Stimulated activated CD8-positive, alpha-beta memory T cell treated with anti-CD3 and anti-CD28 coated beads, Interleukin-15, amount 100 ng/mL, for 24 hours (primary cell): ENCODE data around the gene SLC16A12.

Source experiments
- DNase-seq: peaks from one replicate; pipeline ENCODE4 v3.0.0-alpha.2; 2020; ENCODE audit warnings: low read depth

Gene SLC16A12

GRCh38 chr10:89535171-89536012, at the start of gene SLC16A12:
TSS of gene SLC16A12 (minus strand) at chr10:89535594. CDS start at chr10:89462578, 73,016 bp downstream.
- no peak for DNase-seq

DNA sequence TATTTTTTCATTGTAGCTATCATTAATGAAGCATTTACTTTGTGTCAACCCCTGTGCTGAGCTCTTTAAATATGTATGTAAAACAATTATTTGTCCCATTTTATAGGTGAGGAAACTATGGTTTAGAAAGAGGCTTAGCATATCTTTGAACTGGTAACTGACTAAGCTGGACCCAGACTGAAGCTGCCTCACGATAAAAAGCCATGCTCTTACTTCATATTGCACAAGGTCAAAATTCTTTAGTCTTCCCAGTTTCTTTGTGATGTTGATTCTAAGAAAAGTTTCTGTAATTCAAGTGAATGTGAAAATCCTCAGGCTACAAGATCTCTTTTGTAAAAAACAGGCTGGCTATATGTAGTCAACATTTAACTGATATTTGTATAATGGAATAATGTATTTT, 46.6 kb upstream of the SLC16A12 start:
- no peak for DNase-seq

- no peak for DNase-seq
Observed at GRCh38 chr10:89580243-89580642, 44.8 kb upstream of the SLC16A12 start.

DNA sequence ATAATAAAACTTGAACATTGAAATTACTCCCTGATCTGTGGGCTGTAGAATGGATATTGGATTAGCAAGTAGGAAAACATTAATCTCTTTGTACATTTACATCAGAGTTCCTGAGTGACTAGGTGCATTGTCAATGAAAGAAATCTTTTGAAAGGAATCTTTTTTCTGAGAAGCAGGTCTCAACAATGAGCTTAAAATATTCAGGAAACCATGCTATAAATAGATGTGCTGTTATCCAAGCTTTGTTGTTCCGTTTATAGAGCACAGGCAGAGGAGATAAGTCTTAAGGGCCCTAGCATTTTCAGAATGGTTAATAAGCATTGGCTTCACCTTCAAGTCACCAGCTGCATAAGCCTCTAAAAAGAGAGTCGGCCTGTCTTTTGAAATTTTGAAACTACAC, 41.3 kb upstream of the SLC16A12 start:
- DNase-seq: no peak

DNA sequence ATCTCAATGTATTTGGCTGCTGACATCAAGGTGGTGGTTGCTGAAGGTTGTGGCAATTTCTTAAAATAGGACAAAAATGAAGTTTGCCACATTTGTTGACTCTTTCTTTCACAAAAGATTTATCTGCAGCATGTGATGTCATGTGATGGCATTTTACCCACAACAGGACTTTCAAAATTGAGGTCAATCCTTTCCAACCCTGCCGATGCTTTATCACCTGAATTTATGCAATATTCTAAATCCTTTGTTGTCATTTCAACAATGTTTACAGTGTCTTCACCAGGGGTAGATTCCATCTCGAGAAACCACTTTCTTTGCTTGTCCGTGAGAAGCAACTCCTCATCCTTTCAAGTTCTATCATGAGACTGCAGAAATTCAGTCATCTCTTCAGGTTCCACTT, 40.6 kb upstream of the SLC16A12 start:
- DNase-seq: no peak

GRCh38 chr10:89575031-89575430, 39.6 kb upstream of the SLC16A12 start:
- DNase-seq: no peak

GRCh38 chr10:89574368-89574767, 39.0 kb upstream of the SLC16A12 start:
- DNase-seq: no peak

DNA sequence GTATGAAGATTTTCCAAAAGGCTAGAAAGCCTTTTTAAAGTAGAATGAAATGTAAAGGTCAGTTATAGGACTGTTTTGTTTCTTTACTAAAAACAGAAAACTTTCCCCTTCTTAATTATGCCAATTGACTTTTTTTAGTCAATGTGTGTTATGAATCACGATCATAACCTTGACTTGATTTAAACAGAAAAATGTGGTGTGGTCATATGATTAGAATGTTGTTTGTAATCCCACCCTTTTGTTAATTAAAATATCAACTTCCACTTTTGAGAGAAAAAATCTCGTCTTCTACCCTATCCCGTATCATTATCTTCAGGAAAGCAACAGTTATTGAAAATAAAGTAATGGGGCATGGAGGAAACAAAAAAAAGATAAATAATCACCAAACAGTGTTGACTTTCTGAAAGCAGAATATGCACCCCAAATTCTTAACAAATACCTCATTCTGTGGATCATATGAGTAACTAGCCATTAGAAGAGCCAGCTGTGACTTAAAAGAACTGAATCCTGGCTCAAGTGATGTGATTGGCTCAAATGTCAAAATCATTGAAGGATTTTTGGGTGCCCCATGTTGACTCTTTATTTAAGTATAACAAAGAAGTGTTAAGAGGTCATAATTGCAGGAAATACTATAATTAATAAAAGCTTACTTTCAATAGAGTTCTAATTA, 32.3 kb upstream of the SLC16A12 start:
- DNase-seq: no peak

DNA sequence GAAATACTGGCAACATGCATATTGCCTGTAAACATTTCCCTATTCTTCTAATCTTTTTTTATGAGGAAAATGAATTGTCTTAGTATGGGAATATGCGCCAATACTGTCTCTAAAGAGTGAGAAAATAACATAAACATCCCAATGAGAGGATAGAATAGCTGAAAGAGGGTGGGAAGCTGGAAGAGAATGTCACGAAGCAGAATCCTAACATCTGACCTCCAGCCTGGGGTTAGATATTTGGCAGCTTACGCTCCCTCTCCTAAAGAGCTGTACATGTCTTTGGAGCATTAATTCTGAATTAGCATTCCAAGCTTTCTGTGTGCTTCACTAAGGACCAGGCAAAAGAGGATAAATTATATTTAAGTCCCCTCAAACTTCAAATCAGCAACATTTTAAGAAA, 31.6 kb upstream of the SLC16A12 start:
- no peak for DNase-seq

GRCh38 chr10:89566095-89566950, 30.9 kb upstream of the SLC16A12 start:
- DNase-seq: no peak

DNA sequence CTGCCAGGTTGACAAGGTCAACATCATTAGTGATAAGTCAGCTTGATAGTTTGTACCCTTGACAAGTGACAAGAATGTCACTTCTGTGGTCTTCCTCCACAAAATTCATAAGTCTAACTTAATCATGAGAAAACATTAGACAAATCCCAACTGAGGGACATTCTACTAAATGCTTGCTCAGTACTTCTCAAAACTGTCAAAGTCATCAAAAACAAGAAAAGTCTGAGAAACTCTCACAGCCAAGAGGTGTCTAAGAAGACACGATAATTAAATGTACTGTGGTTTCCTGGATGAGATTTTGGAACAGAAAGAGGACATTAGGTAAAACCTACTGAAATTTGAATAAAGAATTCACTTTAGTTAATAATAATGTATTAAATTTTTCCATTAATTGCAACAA, 29.8 kb upstream of the SLC16A12 start:
- DNase-seq: no peak

GRCh38 chr10:89563861-89564478, 28.6 kb upstream of the SLC16A12 start:
- no peak for DNase-seq

DNA sequence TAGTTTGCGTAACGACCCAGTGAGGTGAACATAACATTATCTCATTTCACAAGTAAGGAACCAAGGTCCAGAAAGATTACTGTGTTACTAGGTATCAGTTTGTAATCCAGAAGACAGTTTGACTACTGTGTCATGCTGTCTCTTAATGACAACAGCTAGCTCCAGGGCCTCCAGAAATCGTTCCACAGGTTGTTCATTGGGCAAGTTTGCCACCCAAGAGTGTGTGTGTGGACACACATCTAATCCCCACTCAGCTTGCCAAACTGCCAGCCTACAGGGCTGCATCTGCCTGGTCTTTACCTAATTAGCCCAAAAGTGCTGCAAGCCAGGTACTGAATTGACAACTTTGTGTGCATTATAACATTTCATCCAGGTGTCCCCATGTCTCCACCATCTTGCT, 27.9 kb upstream of the SLC16A12 start:
- DNase-seq: no peak

- no peak for DNase-seq
Observed at GRCh38 chr10:89556600-89556999, 21.2 kb upstream of the SLC16A12 start.

- no peak for DNase-seq
Observed at GRCh38 chr10:89555688-89556445, 20.5 kb upstream of the SLC16A12 start.

- DNase-seq: no peak
Observed at GRCh38 chr10:89554433-89554832, 19.0 kb upstream of the SLC16A12 start.

- no peak for DNase-seq
Observed at GRCh38 chr10:89553064-89553734, 17.8 kb upstream of the SLC16A12 start.

DNA sequence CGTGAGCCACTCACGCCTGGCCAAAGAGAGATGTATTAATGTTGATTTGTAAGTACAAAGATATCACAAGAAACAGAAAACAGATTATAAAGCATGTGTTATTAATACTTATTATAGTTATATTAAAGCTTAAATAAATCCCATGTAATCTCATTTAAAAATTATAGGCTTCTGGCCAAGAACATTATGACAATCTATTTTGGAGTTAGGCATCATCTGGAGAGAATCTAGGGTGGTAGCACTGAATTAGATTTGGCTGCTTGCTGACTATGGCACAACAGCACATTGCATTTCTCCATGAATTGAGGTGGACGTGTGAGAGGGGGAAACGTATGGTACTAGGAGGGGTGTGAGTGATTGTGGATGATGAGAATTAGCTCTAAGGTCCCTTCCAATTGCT, 16.8 kb upstream of the SLC16A12 start:
- DNase-seq: no peak

- DNase-seq: no peak
Observed at GRCh38 chr10:89550509-89550908, 15.1 kb upstream of the SLC16A12 start.

DNA sequence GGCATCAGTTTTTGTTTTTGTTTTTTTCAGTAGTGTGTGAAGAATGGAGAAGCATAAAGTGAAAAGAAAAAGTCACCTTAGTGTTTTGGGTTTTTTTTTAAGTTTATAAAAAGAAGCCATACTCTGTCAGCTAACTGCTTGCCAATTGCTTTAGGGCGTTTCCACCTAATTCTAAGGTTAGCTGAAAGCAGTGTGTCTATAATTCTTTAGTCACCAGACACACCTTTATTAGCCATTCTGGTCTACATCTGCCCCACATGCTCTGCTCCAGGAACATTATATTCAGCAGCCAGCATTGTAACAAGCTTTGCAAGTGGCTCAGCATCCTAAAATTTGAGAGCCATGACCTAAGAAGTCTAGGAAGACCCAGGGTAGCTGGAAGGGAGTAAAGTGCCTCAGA, 14.1 kb upstream of the SLC16A12 start:
- DNase-seq: no peak

- DNase-seq: no peak
Observed at GRCh38 chr10:89548673-89549072, 13.3 kb upstream of the SLC16A12 start.
